ENCODE results near the gene IL17REL.
A peak's percentile ranks its signal among the peaks of the same experiment; 100 is the strongest.

IL17REL gene

GRCh38 chr22:49961601-49962011 lies 51.0 kb downstream of the IL17REL start:
- H3K4me3 ChIP-seq, result peak overlapping the region; percentile 92
- no peaks in the 10 kb centered on the region for H3K9me3 ChIP-seq (ENCODE audit: low read depth, low read length)
- H3K27ac ChIP-seq, result peak overlapping the region; percentile 70; the same call in 1 of the 2 replicates
- H3K9ac ChIP-seq (ENCODE audit: insufficient read length), result peak overlapping the region; percentile 80
- TF ChIP-seq EZH2 (IDR thresholded peaks at IDR 0.05), result no peak
- TF ChIP-seq FOXP2 (optimal IDR thresholded peaks at IDR 0.05; ENCODE audit: control extremely low read depth, extremely low read length, insufficient read depth), result no peak
- no peak for TF ChIP-seq POLR2AphosphoS5 (IDR thresholded peaks at IDR 0.05; ENCODE audit: borderline replicate concordance, low read depth, low read length)
- peaks cover 29% of the 10 kb centered on the region for H3K36me3 ChIP-seq (ENCODE audit: insufficient read depth, low read length)
- DNase-seq (ENCODE audit: low read depth, low spot score), result no peak

- no peak for DNase-seq (ENCODE audit: low read depth, low spot score)
- Histone ChIP-seq H3K4me3 (peak overlapping the region; percentile 92), H3K27ac (peak overlapping the region; percentile 42; the same call in 1 of the 2 replicates), H3K36me3 (ENCODE audit: insufficient read depth, low read length) (peaks cover 29% of the 10 kb centered on the region), H3K9me3 (ENCODE audit: low read depth, low read length) (no peaks in the 10 kb centered on the region), H3K9ac (ENCODE audit: insufficient read length) (peak overlapping the region; percentile 80)
- TF ChIP-seq POLR2AphosphoS5 (IDR thresholded peaks at IDR 0.05; ENCODE audit: borderline replicate concordance, low read depth, low read length) (no peak), EZH2 (IDR thresholded peaks at IDR 0.05) (no peak), FOXP2 (optimal IDR thresholded peaks at IDR 0.05; ENCODE audit: control extremely low read depth, extremely low read length, insufficient read depth) (no peak)
Observed at GRCh38 chr22:49961005-49961600, 51.5 kb downstream of the IL17REL start.

GRCh38 chr22:49960159-49961004 lies 52.2 kb downstream of the IL17REL start, which contains the start of gene PIM3:
Gene PIM3 (plus strand): TSS chr22:49960772. CDS start chr22:49960948, 176 bp downstream.
- Histone ChIP-seq H3K36me3 (ENCODE audit: insufficient read depth, low read length) (peaks cover 29% of the 10 kb centered on the region), H3K27ac (peak within 1 kb of the TSS; percentile 91), H3K4me3 (peak within 1 kb of the TSS; percentile 92), H3K9me3 (ENCODE audit: low read depth, low read length) (no peaks in the 10 kb centered on the region), H3K9ac (ENCODE audit: insufficient read length) (peak within 1 kb of the TSS; percentile 80)
- DNase-seq (ENCODE audit: low read depth, low spot score), result peak; percentile 69
- peak; percentile 43 for TF ChIP-seq FOXP2 (optimal IDR thresholded peaks at IDR 0.05; ENCODE audit: control extremely low read depth, extremely low read length, insufficient read depth)
- TF ChIP-seq POLR2AphosphoS5 (IDR thresholded peaks at IDR 0.05; ENCODE audit: borderline replicate concordance, low read depth, low read length), result peak; percentile 79
- TF ChIP-seq EZH2 (IDR thresholded peaks at IDR 0.05), result no peak

GRCh38 chr22:49959782-49960158 lies 52.8 kb downstream of the IL17REL start:
- H3K36me3 ChIP-seq (ENCODE audit: insufficient read depth, low read length), result peaks cover 29% of the 10 kb centered on the region
- no peak for DNase-seq (ENCODE audit: low read depth, low spot score)
- H3K4me3 ChIP-seq, result peak overlapping the region; percentile 92
- TF ChIP-seq EZH2 (IDR thresholded peaks at IDR 0.05), result no peak
- TF ChIP-seq FOXP2 (optimal IDR thresholded peaks at IDR 0.05; ENCODE audit: control extremely low read depth, extremely low read length, insufficient read depth), result no peak
- no peak for TF ChIP-seq POLR2AphosphoS5 (IDR thresholded peaks at IDR 0.05; ENCODE audit: borderline replicate concordance, low read depth, low read length)
- H3K27ac ChIP-seq, result peak overlapping the region; percentile 91
- no peaks in the 10 kb centered on the region for H3K9me3 ChIP-seq (ENCODE audit: low read depth, low read length)
- H3K9ac ChIP-seq (ENCODE audit: insufficient read length), result peak overlapping the region; percentile 30

GRCh38 chr22:49958931-49959781 lies 53.4 kb downstream of the IL17REL start:
- Histone ChIP-seq H3K36me3 (ENCODE audit: insufficient read depth, low read length) (peaks cover 24% of the 10 kb centered on the region), H3K9ac (ENCODE audit: insufficient read length) (peak overlapping the region; percentile 30), H3K4me3 (peak overlapping the region; percentile 92), H3K9me3 (ENCODE audit: low read depth, low read length) (no peaks in the 10 kb centered on the region), H3K27ac (peak overlapping the region; percentile 91)
- TF ChIP-seq POLR2AphosphoS5 (IDR thresholded peaks at IDR 0.05; ENCODE audit: borderline replicate concordance, low read depth, low read length) (no peak), EZH2 (IDR thresholded peaks at IDR 0.05) (no peak), FOXP2 (optimal IDR thresholded peaks at IDR 0.05; ENCODE audit: control extremely low read depth, extremely low read length, insufficient read depth) (no peak)
- no peak for DNase-seq (ENCODE audit: low read depth, low spot score)

GRCh38 chr22:49958366-49958921 lies 54.1 kb downstream of the IL17REL start:
- TF ChIP-seq EZH2 (IDR thresholded peaks at IDR 0.05) (no peak), FOXP2 (optimal IDR thresholded peaks at IDR 0.05; ENCODE audit: control extremely low read depth, extremely low read length, insufficient read depth) (no peak), POLR2AphosphoS5 (IDR thresholded peaks at IDR 0.05; ENCODE audit: borderline replicate concordance, low read depth, low read length) (no peak)
- Histone ChIP-seq H3K4me3 (no peak overlapping the region), H3K9me3 (ENCODE audit: low read depth, low read length) (no peaks in the 10 kb centered on the region), H3K9ac (ENCODE audit: insufficient read length) (no peak overlapping the region), H3K36me3 (ENCODE audit: insufficient read depth, low read length) (peaks cover 17% of the 10 kb centered on the region), H3K27ac (no peak overlapping the region)
- no peak for DNase-seq (ENCODE audit: low read depth, low spot score)

- Histone ChIP-seq H3K9me3 (ENCODE audit: low read depth, low read length) (no peaks in the 10 kb centered on the region), H3K27ac (no peak overlapping the region), H3K4me3 (no peak overlapping the region), H3K36me3 (ENCODE audit: insufficient read depth, low read length) (peaks cover 12% of the 10 kb centered on the region), H3K9ac (ENCODE audit: insufficient read length) (no peak overlapping the region)
- DNase-seq (ENCODE audit: low read depth, low spot score), result no peak
- TF ChIP-seq POLR2AphosphoS5 (IDR thresholded peaks at IDR 0.05; ENCODE audit: borderline replicate concordance, low read depth, low read length) (no peak), FOXP2 (optimal IDR thresholded peaks at IDR 0.05; ENCODE audit: control extremely low read depth, extremely low read length, insufficient read depth) (no peak), EZH2 (IDR thresholded peaks at IDR 0.05) (no peak)
Observed at GRCh38 chr22:49957826-49958365, 54.7 kb downstream of the IL17REL start.
